GM12874 (cell line): ENCODE data around the gene CDK17.

Experiments
- CTCF ChIP-seq: IDR thresholded peaks from 2 replicates; pipeline ENCODE4 v1.5.1; 2011; ENCODE audit warnings: low read depth, mild to moderate bottlenecking, control low read depth, low read length, moderate library complexity; ENCODE audit not compliant: insufficient read depth

Gene CDK17

GRCh38 chr12:96233168-96233567, 167.1 kb downstream of the CDK17 start:
- no peak for TF ChIP-seq CTCF

- TF ChIP-seq CTCF: no peak
Measured at GRCh38 chr12:96230646-96231045, 169.6 kb downstream of the CDK17 start.

- no peak for TF ChIP-seq CTCF
Measured at GRCh38 chr12:96228566-96229248, 171.5 kb downstream of the CDK17 start.
